Pancreas (tissue), 10 donors: ENCODE data around the gene CD81. TPM values are rescaled to one million over a fixed set of nuclear protein-coding genes. Genes with fewer than 3 reads are reported as not detected.

Source experiments
- ATAC-seq, 4 donors: fragments of 200-7000 bp; cut with Tn5 transposase; one replicate each; pipeline versions ENCODE4 v1.8.0 to v1.9.1; 2020; ENCODE audit warnings: mild to moderate bottlenecking in 4 of 4, moderate library complexity in 4 of 4
- DNase-seq, 6 donors: peaks; one replicate each; pipeline ENCODE4 v3.0.0-alpha.2; 2020
- FAIRE-seq: peaks from 2 replicates; lab custom pipeline; 2012; peaks lifted over from hg19 to GRCh38; lab: Jason Lieb, UNC
- H3K27ac ChIP-seq, 4 donors: fragments of 200-600 bp; sonication (generic); 1 replicate in 3 of 4; 2 replicates in 1 of 4; pipeline versions ENCODE4 v1.5.0 to v1.8.0; 2020
- H3K27me3 ChIP-seq, 4 donors: fragments of 200-600 bp; one replicate each; pipeline ENCODE4 v1.8.0; 2021
- H3K36me3 ChIP-seq, 3 donors: fragments of 200-600 bp; sonication (generic) in 1 of 3; one replicate each; pipeline versions ENCODE4 v1.5.0 to v1.8.0; 2020 to 2021
- H3K4me1 ChIP-seq, 3 donors: fragments of 200-600 bp; one replicate each; pipeline ENCODE4 v1.8.0; 2021
- H3K4me3 ChIP-seq, 4 donors: fragments of 200-600 bp; sonication (generic) in 2 of 4; one replicate each; pipeline versions ENCODE4 v1.5.0 to v1.8.0; 2020 to 2021
- H3K9me3 ChIP-seq, 4 donors: fragments of 200-600 bp; one replicate each; pipeline ENCODE4 v1.8.0; 2021
- CTCF ChIP-seq, 4 donors: fragments of 200-600 bp; sonication (generic) in 3 of 4; IDR thresholded peaks; one replicate each; pipeline versions ENCODE4 v1.5.0 to v1.8.0; 2021; ENCODE audit warnings: antibody characterized with exemption in 4 of 4
- WGBS, 2 donors: extraction: QIAGEN DNeasy Blood & Tissue Kit; methylation state at CpG; one replicate each; pipeline ENCODE4 v1.1.7; 2013; 5-methylcytosine and 5-hydroxymethylcytosine counted together
- intact Hi-C, 3 donors: fragments of 100-400 bp; cut with DNase I; formaldehyde crosslinking; loops; one replicate each; pipeline versions ENCODE4 v1.11.1 to v1.14.2; 2022
- polyA plus RNA-seq, 2 donors: library from polyadenylated mRNA; stranded (reverse); fragments of 200-250 nt; gene quantifications; one replicate each; pipeline ENCODE4 v1.2.3, GENCODE V29; 2013
- total RNA-seq, 6 donors: library from RNA; stranded (reverse); fragmentation: NEBNext Ultra II Directional in 4 of 6; extraction: Animal tissue kit (Norgen Biotek cat#: 25700) in 4 of 6; gene quantifications; one replicate each; pipeline versions ENCODE4 v1.2.1 to v1.2.4, GENCODE V29; 2021 to 2023
- donor health status: healthy with polysubstance abuse.
- donor health status: DM: no; HTN: no; CAD: no; lungs with moderate emphysema.
- donor health status: DM: no; HTN: no; CAD: no.
- donor health status: control.
- donor health status: control.
- donor health status: Bipolar disorder and iron deficiency.
- donor health status: DM: yes; HTN: yes; CAD: no.
- donor health status: DM: no; HTN: no; CAD: no.
- donor health status: DM: no; HTN: no; CAD: no.
- donor health status: DM: yes; HTN: yes; CAD: no.

Gene CD81
- total and polyA plus RNA-seq, 8 donors: 154 to 392 (median 236) TPM

- no peaks in the 10 kb centered on the region for H3K9me3 ChIP-seq
- no peak for TF ChIP-seq CTCF (IDR thresholded peaks at IDR 0.05)
- peaks cover 8 to 18% (median 14%) of the 10 kb centered on the region in 3 donors for H3K4me1 ChIP-seq
- H3K4me3 ChIP-seq: peak overlapping the region in 1 of 4 donors; percentile 100
- intact Hi-C loops: no loop called here
- ATAC-seq (no peak), FAIRE-seq (no peak), DNase-seq (no peak)
- H3K27ac ChIP-seq: no peak overlapping the region
- peaks cover 0 to 13% (median 10%) of the 10 kb centered on the region in 3 donors for H3K36me3 ChIP-seq
- WGBS, 2 donors: 81 to 86% methylated on average over 13 of the region's 13 CpGs
- no peaks in the 10 kb centered on the region for H3K27me3 ChIP-seq
Measured at GRCh38 chr11:2402106-2402505, 25.0 kb downstream of the CD81 start.

GRCh38 chr11:2402890-2403645 lies 26.0 kb downstream of the CD81 start:
- no peaks in the 10 kb centered on the region for H3K9me3 ChIP-seq
- ATAC-seq (no peak), DNase-seq (no peak), FAIRE-seq (no peak)
- H3K27me3 ChIP-seq: no peaks in the 10 kb centered on the region
- H3K36me3 ChIP-seq: peaks cover 0 to 13% (median 10%) of the 10 kb centered on the region in 3 donors
- peaks cover 8 to 18% (median 14%) of the 10 kb centered on the region in 3 donors for H3K4me1 ChIP-seq
- WGBS, 2 donors: 85 to 87% methylated on average over 31 of the region's 31 CpGs
- no peak overlapping the region for H3K4me3 ChIP-seq
- intact Hi-C loops: no loop called here
- H3K27ac ChIP-seq: no peak overlapping the region
- no peak for TF ChIP-seq CTCF (IDR thresholded peaks at IDR 0.05)

GRCh38 chr11:2404735-2405196 lies 27.7 kb downstream of the CD81 start:
- WGBS, 2 donors: 54 to 62% methylated on average over 12 of the region's 12 CpGs

GRCh38 chr11:2406451-2406850 lies 29.3 kb downstream of the CD81 start:
- intact Hi-C loops: no loop called here
- no peak for TF ChIP-seq CTCF (IDR thresholded peaks at IDR 0.05)
- no peak for ATAC-seq
- H3K36me3 ChIP-seq: peaks cover 0 to 13% (median 10%) of the 10 kb centered on the region in 3 donors
- no peak for DNase-seq
- H3K27me3 ChIP-seq: no peaks in the 10 kb centered on the region
- no peak for FAIRE-seq
- H3K27ac ChIP-seq: no peak overlapping the region
- no peak overlapping the region for H3K4me3 ChIP-seq
- WGBS, 2 donors: 64 to 88% methylated on average over 11 to 14 of the region's 14 CpGs
- no peaks in the 10 kb centered on the region for H3K9me3 ChIP-seq
- H3K4me1 ChIP-seq: peaks cover 6 to 8% (median 6%) of the 10 kb centered on the region in 3 donors

More at GRCh38 chr11:2404735-2405196, 27.7 kb downstream of the CD81 start:
- intact Hi-C loops: no loop called here
- H3K9me3 ChIP-seq: no peaks in the 10 kb centered on the region
- no peak overlapping the region for H3K27ac ChIP-seq
- peaks cover 0 to 13% (median 10%) of the 10 kb centered on the region in 3 donors for H3K36me3 ChIP-seq
- H3K4me3 ChIP-seq: no peak overlapping the region
- no peak for TF ChIP-seq CTCF (IDR thresholded peaks at IDR 0.05)
- no peak for DNase-seq
- H3K27me3 ChIP-seq: no peaks in the 10 kb centered on the region
- FAIRE-seq: no peak
- peaks cover 6 to 11% (median 8%) of the 10 kb centered on the region in 3 donors for H3K4me1 ChIP-seq
- ATAC-seq: no peak
